Activated T-helper 1 cell treated with anti-CD3 and anti-CD28 coated beads, Interleukin-2, amount 50 U/mL, for 16 hours (primary cell): ENCODE data around the gene LACTB.
A peak's percentile ranks its signal among the peaks of the same experiment; 100 is the strongest.

Experiments used
- DNase-seq, 2 donors: peaks; one replicate each; pipeline ENCODE4 v3.0.0-alpha.2; 2020; ENCODE audit warnings: low read depth in 1 of 2, low spot score in 1 of 2

The LACTB gene

GRCh38 chr15:63166219-63166618, 44.6 kb downstream of the LACTB start:
- DNase-seq = no peak

- no peak for DNase-seq
Observed at GRCh38 chr15:63169788-63170187, 48.1 kb downstream of the LACTB start.

- DNase-seq = no peak
Observed at GRCh38 chr15:63172376-63172775, 50.7 kb downstream of the LACTB start.

GRCh38 chr15:63172851-63173451, 51.3 kb downstream of the LACTB start:
- no peak for DNase-seq

- DNase-seq = no peak
Observed at GRCh38 chr15:63176302-63176701, 54.6 kb downstream of the LACTB start.

- no peak for DNase-seq
Observed at GRCh38 chr15:63178034-63178433, 56.4 kb downstream of the LACTB start.

GRCh38 chr15:63180746-63181145, 59.1 kb downstream of the LACTB start:
- no peak for DNase-seq

- DNase-seq = no peak
Observed at GRCh38 chr15:63181648-63182047, 60.0 kb downstream of the LACTB start.

- no peak for DNase-seq
Observed at GRCh38 chr15:63185206-63185605, 63.5 kb downstream of the LACTB start.

- DNase-seq = no peak
Observed at GRCh38 chr15:63186065-63186464, 64.4 kb downstream of the LACTB start.

GRCh38 chr15:63187589-63188226, 66.0 kb downstream of the LACTB start:
- no peak for DNase-seq

GRCh38 chr15:63188247-63188925, 66.7 kb downstream of the LACTB start:
- no peak for DNase-seq

- peak; percentile 97 to 98 for DNase-seq
Observed at GRCh38 chr15:63188926-63189871, 67.5 kb downstream of the LACTB start, which contains the start of gene RAB8B. Gene RAB8B (plus strand): TSS chr15:63189606. CDS start chr15:63189625, 19 bp downstream.

GRCh38 chr15:63189941-63190768, 68.5 kb downstream of the LACTB start:
- DNase-seq = no peak

GRCh38 chr15:63190769-63191649, 69.3 kb downstream of the LACTB start:
- DNase-seq = no peak
